ENCODE data around the gene NEK1. TPM values are rescaled to one million over a fixed set of nuclear protein-coding genes. Genes with fewer than 3 reads are reported as not detected.

The NEK1 gene
- total and polyA plus RNA-seq, 12 donors = 3.6 to 18.6 (median 15.0) TPM

DNA sequence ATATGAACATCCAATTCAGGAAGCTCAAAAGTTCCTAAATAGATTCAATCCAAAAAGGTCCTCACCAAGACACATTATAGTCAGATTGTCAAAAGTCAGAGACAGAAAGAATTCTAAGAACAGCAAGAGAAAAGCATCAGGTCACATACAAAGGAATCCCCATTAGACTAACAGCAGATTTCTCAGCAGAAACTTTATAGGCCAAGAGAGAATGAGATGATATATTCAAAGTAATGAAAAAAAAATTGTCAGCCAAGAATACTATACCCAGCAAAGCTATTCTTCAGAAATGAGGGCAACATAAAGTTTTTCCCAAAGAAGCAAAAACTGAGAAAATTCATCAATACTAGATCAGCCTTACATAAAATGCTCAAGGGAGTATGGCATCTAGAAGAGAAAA is 235.0 kb downstream of the NEK1 start:
- TF ChIP-seq, protein P1, sequence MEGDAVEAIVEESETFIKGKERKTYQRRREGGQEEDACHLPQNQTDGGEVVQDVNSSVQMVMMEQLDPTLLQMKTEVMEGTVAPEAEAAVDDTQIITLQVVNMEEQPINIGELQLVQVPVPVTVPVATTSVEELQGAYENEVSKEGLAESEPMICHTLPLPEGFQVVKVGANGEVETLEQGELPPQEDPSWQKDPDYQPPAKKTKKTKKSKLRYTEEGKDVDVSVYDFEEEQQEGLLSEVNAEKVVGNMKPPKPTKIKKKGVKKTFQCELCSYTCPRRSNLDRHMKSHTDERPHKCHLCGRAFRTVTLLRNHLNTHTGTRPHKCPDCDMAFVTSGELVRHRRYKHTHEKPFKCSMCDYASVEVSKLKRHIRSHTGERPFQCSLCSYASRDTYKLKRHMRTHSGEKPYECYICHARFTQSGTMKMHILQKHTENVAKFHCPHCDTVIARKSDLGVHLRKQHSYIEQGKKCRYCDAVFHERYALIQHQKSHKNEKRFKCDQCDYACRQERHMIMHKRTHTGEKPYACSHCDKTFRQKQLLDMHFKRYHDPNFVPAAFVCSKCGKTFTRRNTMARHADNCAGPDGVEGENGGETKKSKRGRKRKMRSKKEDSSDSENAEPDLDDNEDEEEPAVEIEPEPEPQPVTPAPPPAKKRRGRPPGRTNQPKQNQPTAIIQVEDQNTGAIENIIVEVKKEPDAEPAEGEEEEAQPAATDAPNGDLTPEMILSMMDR (IDR thresholded peaks at IDR 0.05) = no peak
- Histone ChIP-seq H3K27ac (no peak overlapping the region), H3K27me3 (no peaks in the 10 kb centered on the region), H3K4me3 (no peak overlapping the region), H3K4me1 (no peaks in the 10 kb centered on the region), H3K9me3 (peaks cover 2 to 71% (median 48%) of the 10 kb centered on the region in 11 donors), H3K36me3 (no peaks in the 10 kb centered on the region)
- DNase-seq = no peak
- intact Hi-C loops (cut with DNase I) = no loop called here
- ATAC-seq = no peak

DNA sequence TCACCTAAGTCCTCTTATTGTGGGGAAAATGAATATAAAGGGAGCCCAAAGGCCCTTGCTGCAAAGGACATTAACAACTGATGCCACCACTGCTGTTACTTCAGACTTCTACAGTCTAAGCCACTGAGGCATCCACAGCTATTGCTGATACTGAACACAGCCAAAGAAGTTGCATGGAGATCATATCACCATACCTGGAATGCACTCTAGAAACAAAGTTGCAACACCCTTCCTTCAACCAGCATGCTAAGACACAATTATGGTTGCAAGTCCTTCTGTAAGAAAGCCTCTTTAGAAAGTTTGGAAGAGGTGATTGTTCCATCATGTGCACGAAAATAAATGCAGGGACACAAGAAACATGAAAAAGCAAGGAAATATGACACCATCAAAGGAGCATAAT is 236.0 kb downstream of the NEK1 start:
- ATAC-seq (no peak), DNase-seq (no peak)
- Histone ChIP-seq H3K27ac (no peak overlapping the region), H3K27me3 (no peaks in the 10 kb centered on the region), H3K36me3 (no peaks in the 10 kb centered on the region), H3K9me3 (peaks cover 2 to 62% (median 44%) of the 10 kb centered on the region in 11 donors), H3K4me3 (no peak overlapping the region), H3K4me1 (no peaks in the 10 kb centered on the region)
- intact Hi-C loops (cut with DNase I) = no loop called here
- TF ChIP-seq, protein P1 (IDR thresholded peaks at IDR 0.05) = no peak
- 72 to 73% methylated on average over 1 of the region's 1 CpG for WGBS, 2 donors

GRCh38 chr4:169372791-169373190 is 239.6 kb downstream of the NEK1 start:
- Histone ChIP-seq H3K27me3 (no peaks in the 10 kb centered on the region), H3K9me3 (peaks cover 2 to 26% (median 19%) of the 10 kb centered on the region in 11 donors), H3K27ac (no peak overlapping the region), H3K36me3 (no peaks in the 10 kb centered on the region), H3K4me3 (no peak overlapping the region), H3K4me1 (no peaks in the 10 kb centered on the region)
- intact Hi-C loops (cut with DNase I) = no loop called here
- TF ChIP-seq, protein P1 (IDR thresholded peaks at IDR 0.05) = no peak
- no peak for DNase-seq
- no peak for ATAC-seq
- 91 to 96% methylated on average over 2 of the region's 2 CpGs for WGBS, 2 donors

GRCh38 chr4:169369634-169370033 is 242.7 kb downstream of the NEK1 start:
- no peaks in the 10 kb centered on the region for H3K36me3 ChIP-seq
- DNase-seq (no peak), ATAC-seq (no peak)
- H3K4me1 ChIP-seq = no peaks in the 10 kb centered on the region
- intact Hi-C loops (cut with DNase I) = no loop called here
- 86 to 88% methylated on average over 6 of the region's 6 CpGs for WGBS, 2 donors
- H3K4me3 ChIP-seq = no peak overlapping the region
- no peaks in the 10 kb centered on the region for H3K27me3 ChIP-seq
- H3K27ac ChIP-seq = no peak overlapping the region
- peaks cover 0 to 19% (median 7%) of the 10 kb centered on the region in 11 donors for H3K9me3 ChIP-seq
- TF ChIP-seq, protein P1 (IDR thresholded peaks at IDR 0.05) = no peak
